Keratinocyte (primary cell): ENCODE data around the gene TSPAN8. TPM values are rescaled to one million over a fixed set of nuclear protein-coding genes. Genes with fewer than 3 reads are reported as not detected.

ENCODE experiments used
- DNase-seq: peaks from one replicate; pipeline ENCODE4 v3.0.0-alpha.2; 2011; ENCODE audit warnings: low read depth, missing footprints, low spot score
- FAIRE-seq: peaks from 2 replicates; lab custom pipeline; 2011; peaks lifted over from hg19 to GRCh38; lab: Jason Lieb, UNC
- H2AFZ ChIP-seq: 2 replicates; pipeline ENCODE4 v1.6.0; 2012; ENCODE audit warnings: low read length, control low read depth, inconsistent platforms; ENCODE audit not compliant: control insufficient read depth
- H3K27ac ChIP-seq: 2 replicates; pipeline ENCODE4 v1.5.1; 2011; ENCODE audit warnings: low read length; ENCODE audit not compliant: control insufficient read depth, insufficient read depth
- H3K27me3 ChIP-seq: 3 replicates; pipeline ENCODE4 v1.6.0; 2011; ENCODE audit warnings: low read length; ENCODE audit not compliant: control insufficient read depth, insufficient read depth; ENCODE audit errors: extremely low read depth
- H3K36me3 ChIP-seq, 2 experiments: 2 replicates in 1 of 2; 3 replicates in 1 of 2; pipeline ENCODE4 v1.5.1; 2011; ENCODE audit warnings: low read length in 2 of 2, mild to moderate bottlenecking in 1 of 2; ENCODE audit not compliant: control insufficient read depth in 2 of 2, insufficient read depth in 2 of 2; ENCODE audit errors: extremely low read depth in 1 of 2
- H3K4me1 ChIP-seq: 3 replicates; pipeline ENCODE4 v1.5.1; 2011; ENCODE audit warnings: low read length; ENCODE audit not compliant: control insufficient read depth, insufficient read depth; ENCODE audit errors: extremely low read depth
- H3K4me2 ChIP-seq: 3 replicates; pipeline ENCODE4 v1.6.0; 2011; ENCODE audit warnings: low read depth, low read length; ENCODE audit not compliant: control insufficient read depth, insufficient read depth; ENCODE audit errors: extremely low read depth
- H3K4me3 ChIP-seq, 3 experiments: fragments of 200-600 bp in 1 of 3; sonication (generic) in 1 of 3; 2 replicates in 2 of 3; 3 replicates in 1 of 3; pipeline ENCODE4 v1.5.1; 2011 to 2016; ENCODE audit warnings: low read length in 3 of 3, mild to moderate bottlenecking in 3 of 3, control low read depth in 2 of 3, inconsistent platforms in 1 of 3, low read depth in 1 of 3, mixed read lengths in 1 of 3, mixed run types in 1 of 3, moderate library complexity in 1 of 3; ENCODE audit not compliant: control insufficient read depth in 2 of 3, insufficient read depth in 2 of 3; ENCODE audit errors: extremely low read depth in 1 of 3
- H3K79me2 ChIP-seq: 2 replicates; pipeline ENCODE4 v1.6.0; 2012; ENCODE audit warnings: low read length; ENCODE audit not compliant: control insufficient read depth, insufficient read depth
- H3K9ac ChIP-seq: 3 replicates; pipeline ENCODE4 v1.6.0; 2011; ENCODE audit warnings: low read length; ENCODE audit not compliant: control insufficient read depth, insufficient read depth; ENCODE audit errors: extremely low read depth
- H3K9me1 ChIP-seq: 3 replicates; pipeline ENCODE4 v1.6.0; 2011; ENCODE audit warnings: low read length; ENCODE audit not compliant: control insufficient read depth, insufficient read depth; ENCODE audit errors: extremely low read depth
- H3K9me3 ChIP-seq: 2 replicates; pipeline ENCODE4 v1.5.1; 2012; ENCODE audit warnings: low read depth, low read length; ENCODE audit not compliant: control insufficient read depth
- H4K20me1 ChIP-seq: 3 replicates; pipeline ENCODE4 v1.6.0; 2011; ENCODE audit warnings: low read length; ENCODE audit not compliant: control insufficient read depth, insufficient read depth; ENCODE audit errors: extremely low read depth
- EZH2 ChIP-seq: IDR thresholded peaks from one replicate; pipeline ENCODE4 v1.6.1; 2012; ENCODE audit warnings: inconsistent platforms, mild to moderate bottlenecking, low read length, moderate library complexity
- dilution Hi-C: fragments of 300-500 bp; cut with MboI; formaldehyde crosslinking; loops from one replicate; pipeline ENCODE4 v1.7.0; 2020; ENCODE audit warnings: low sequenced_read_pairs; ENCODE audit not compliant: extremely low pct_ligation_motif_present
- polyA plus RNA-seq, 5 experiments: library from polyadenylated mRNA; depleted of rRNA in 3 of 5; stranded (reverse) in 3 of 5; stranded (forward) in 1 of 5; unstranded in 1 of 5; fragments of >200 nt; gene quantifications; 1 replicate in 1 of 5; 2 replicates in 3 of 5; 3 replicates in 1 of 5; pipeline versions ENCODE4 v1.2.1 to v1.2.3, GENCODE V29; 2011 to 2012; ENCODE audit warnings: missing spikeins in 2 of 5, low read depth in 1 of 5, low replicate concordance in 1 of 5
- TF ChIP-seq, protein P1 (sequence below), 3 experiments: IDR thresholded peaks in 1 of 3; conservative IDR thresholded peaks in 1 of 3; optimal IDR thresholded peaks in 1 of 3; 2 replicates in 2 of 3; 3 replicates in 1 of 3; pipeline versions ENCODE3 to v1.5.1; 2011; ENCODE audit warnings: low read length in 3 of 3, mild to moderate bottlenecking in 3 of 3, moderate library complexity in 2 of 3, control low read depth in 1 of 3, inconsistent platforms in 1 of 3; ENCODE audit not compliant: insufficient read depth in 2 of 3; ENCODE audit errors: extremely low read depth in 1 of 3

TSPAN8 gene
- polyA plus RNA-seq, 1 donor (not counting 4 experiments of a cell fraction or from before 2014, with no cell fraction given): not detected

GRCh38 chr12:71190822-71191221 is 33.0 kb upstream of the TSPAN8 start:
- dilution Hi-C loops: no loop called here
- no peak for TF ChIP-seq EZH2
- TF ChIP-seq, protein P1, sequence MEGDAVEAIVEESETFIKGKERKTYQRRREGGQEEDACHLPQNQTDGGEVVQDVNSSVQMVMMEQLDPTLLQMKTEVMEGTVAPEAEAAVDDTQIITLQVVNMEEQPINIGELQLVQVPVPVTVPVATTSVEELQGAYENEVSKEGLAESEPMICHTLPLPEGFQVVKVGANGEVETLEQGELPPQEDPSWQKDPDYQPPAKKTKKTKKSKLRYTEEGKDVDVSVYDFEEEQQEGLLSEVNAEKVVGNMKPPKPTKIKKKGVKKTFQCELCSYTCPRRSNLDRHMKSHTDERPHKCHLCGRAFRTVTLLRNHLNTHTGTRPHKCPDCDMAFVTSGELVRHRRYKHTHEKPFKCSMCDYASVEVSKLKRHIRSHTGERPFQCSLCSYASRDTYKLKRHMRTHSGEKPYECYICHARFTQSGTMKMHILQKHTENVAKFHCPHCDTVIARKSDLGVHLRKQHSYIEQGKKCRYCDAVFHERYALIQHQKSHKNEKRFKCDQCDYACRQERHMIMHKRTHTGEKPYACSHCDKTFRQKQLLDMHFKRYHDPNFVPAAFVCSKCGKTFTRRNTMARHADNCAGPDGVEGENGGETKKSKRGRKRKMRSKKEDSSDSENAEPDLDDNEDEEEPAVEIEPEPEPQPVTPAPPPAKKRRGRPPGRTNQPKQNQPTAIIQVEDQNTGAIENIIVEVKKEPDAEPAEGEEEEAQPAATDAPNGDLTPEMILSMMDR (optimal IDR thresholded peaks at IDR 0.05 in 1 of 3, IDR thresholded peaks at IDR 0.05 in 1 of 3, conservative IDR thresholded peaks at IDR 0.05 in 1 of 3; ENCODE audit: extremely low read depth in 1 of 3, insufficient read depth in 2 of 3, low read length in 3 of 3): no peak
- H3K79me2 ChIP-seq: no peaks in the 10 kb centered on the region
- no peak overlapping the region for H3K27ac ChIP-seq
- no peaks in the 10 kb centered on the region for H3K4me1 ChIP-seq
- H3K9me1 ChIP-seq: no peaks in the 10 kb centered on the region
- no peaks in the 10 kb centered on the region for H4K20me1 ChIP-seq
- H3K27me3 ChIP-seq: no peaks in the 10 kb centered on the region
- H3K9ac ChIP-seq: no peak overlapping the region
- FAIRE-seq (no peak), DNase-seq (no peak)
- H3K4me2 ChIP-seq: no peak overlapping the region
- H3K4me3 ChIP-seq: no peak overlapping the region
- H3K36me3 ChIP-seq: no peaks in the 10 kb centered on the region
- H3K9me3 ChIP-seq: no peaks in the 10 kb centered on the region
- H2AFZ ChIP-seq: no peak overlapping the region

GRCh38 chr12:71187379-71187778 is 29.6 kb upstream of the TSPAN8 start:
- no peaks in the 10 kb centered on the region for H3K27me3 ChIP-seq
- DNase-seq (no peak), FAIRE-seq (no peak)
- no peak overlapping the region for H2AFZ ChIP-seq
- H3K9me3 ChIP-seq: no peaks in the 10 kb centered on the region
- no peak overlapping the region for H3K9ac ChIP-seq
- H3K4me1 ChIP-seq: no peaks in the 10 kb centered on the region
- no peak overlapping the region for H3K4me3 ChIP-seq
- TF ChIP-seq, protein P1 (optimal IDR thresholded peaks at IDR 0.05 in 1 of 3, IDR thresholded peaks at IDR 0.05 in 1 of 3, conservative IDR thresholded peaks at IDR 0.05 in 1 of 3; ENCODE audit: extremely low read depth in 1 of 3, insufficient read depth in 2 of 3, low read length in 3 of 3): no peak
- no peak for TF ChIP-seq EZH2
- no peaks in the 10 kb centered on the region for H3K9me1 ChIP-seq
- no peaks in the 10 kb centered on the region for H4K20me1 ChIP-seq
- no peaks in the 10 kb centered on the region for H3K79me2 ChIP-seq
- no peak overlapping the region for H3K4me2 ChIP-seq
- no peaks in the 10 kb centered on the region for H3K36me3 ChIP-seq
- dilution Hi-C loops: no loop called here
- no peak overlapping the region for H3K27ac ChIP-seq
